Measurements from ENCODE around the gene SETBP1. TPM values are rescaled to one million over a fixed set of nuclear protein-coding genes. Genes with fewer than 3 reads are reported as not detected.

Gene SETBP1
- total RNA-seq, 1 experiment from 2014 or later, result 4.0 TPM

DNA sequence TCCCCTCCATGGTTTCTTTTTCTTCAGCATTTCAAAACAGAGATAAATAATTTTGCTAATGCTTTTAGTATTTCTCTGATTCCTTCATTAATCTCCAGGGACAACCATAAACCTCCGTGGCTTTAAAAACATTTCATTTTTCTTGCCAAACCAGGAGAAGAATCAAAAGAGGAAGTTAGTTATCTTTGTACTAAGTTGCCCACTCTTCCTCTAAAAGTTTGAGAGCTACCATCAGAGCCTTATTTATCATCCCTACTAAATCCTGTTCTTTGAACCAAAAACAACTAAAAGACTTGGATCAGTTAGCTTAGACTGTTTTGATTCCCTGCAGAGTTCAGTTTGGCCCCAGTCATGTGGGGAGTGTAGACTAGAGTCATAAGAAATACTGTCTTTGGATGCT is 208.4 kb downstream of the SETBP1 start:
- Histone ChIP-seq H3K4me1 (0 out of 2 replicates have a peak, but pooled peaks cover 9% of the 10 kb centered on the region), H3K4me3 (ENCODE audit: low read depth, low read length) (no peak overlapping the region), H3K27me3 (replicated peaks; ENCODE audit: control insufficient read depth, insufficient read depth, low read length) (no peaks in the 10 kb centered on the region), H3K36me3 (ENCODE audit: control insufficient read depth, insufficient read depth, low read length) (no peaks in the 10 kb centered on the region), H3K9me3 (no peaks in the 10 kb centered on the region)
- Mint-ChIP-seq H3K36me3 (ENCODE audit: insufficient read depth, unreplicated experiment) (no peaks in the 10 kb centered on the region), H3K9me3 (ENCODE audit: unreplicated experiment) (no peaks in the 10 kb centered on the region), H3K4me1 (ENCODE audit: low read depth, unreplicated experiment) (peaks cover 7% of the 10 kb centered on the region), H3K27me3 (ENCODE audit: insufficient read depth, unreplicated experiment) (no peaks in the 10 kb centered on the region), H3K4me3 (ENCODE audit: unreplicated experiment) (no peak overlapping the region), H3K27ac (ENCODE audit: unreplicated experiment) (no peak overlapping the region)
- intact Hi-C loops (cut with micrococcal nuclease; ENCODE audit: unreplicated experiment), result no loop called here
- DNase-seq, result no peak
- ChIA-PET CTCF (no interaction called here), POLR2A (no interaction called here)
- no TSS peak for BruUV-seq (replicated peaks)
- no peak for TF ChIP-seq CTCF (IDR thresholded peaks at IDR 0.05; ENCODE audit: insufficient read depth in 1 of 2, low read depth in 1 of 2, low read length in 1 of 2, severe bottlenecking in 1 of 2, unreplicated experiment in 1 of 2)

GRCh38 chr18:44893045-44893706 is 212.5 kb downstream of the SETBP1 start:
- CTCF ChIA-PET, result no interaction called here
- Histone ChIP-seq H3K4me1 (no peaks in the 10 kb centered on the region), H3K4me3 (ENCODE audit: low read depth, low read length) (no peak overlapping the region), H3K36me3 (ENCODE audit: control insufficient read depth, insufficient read depth, low read length) (no peaks in the 10 kb centered on the region), H3K27me3 (replicated peaks; ENCODE audit: control insufficient read depth, insufficient read depth, low read length) (no peaks in the 10 kb centered on the region), H3K9me3 (no peaks in the 10 kb centered on the region)
- H3K27me3 Mint-ChIP-seq (ENCODE audit: insufficient read depth, unreplicated experiment), result no peaks in the 10 kb centered on the region
- POLR2A ChIA-PET, result no interaction called here
- TF ChIP-seq CTCF (IDR thresholded peaks at IDR 0.05; ENCODE audit: insufficient read depth in 1 of 2, low read depth in 1 of 2, low read length in 1 of 2, severe bottlenecking in 1 of 2, unreplicated experiment in 1 of 2), result no peak
- no peaks in the 10 kb centered on the region for H3K9me3 Mint-ChIP-seq (ENCODE audit: unreplicated experiment)
- no peaks in the 10 kb centered on the region for H3K36me3 Mint-ChIP-seq (ENCODE audit: insufficient read depth, unreplicated experiment)
- H3K27ac Mint-ChIP-seq (ENCODE audit: unreplicated experiment), result no peak overlapping the region
- no peak overlapping the region for H3K4me3 Mint-ChIP-seq (ENCODE audit: unreplicated experiment)
- intact Hi-C loops (cut with micrococcal nuclease; ENCODE audit: unreplicated experiment), result no loop called here
- no TSS peak for BruUV-seq (replicated peaks)
- DNase-seq, result no peak
- H3K4me1 Mint-ChIP-seq (ENCODE audit: low read depth, unreplicated experiment), result no peaks in the 10 kb centered on the region

DNA sequence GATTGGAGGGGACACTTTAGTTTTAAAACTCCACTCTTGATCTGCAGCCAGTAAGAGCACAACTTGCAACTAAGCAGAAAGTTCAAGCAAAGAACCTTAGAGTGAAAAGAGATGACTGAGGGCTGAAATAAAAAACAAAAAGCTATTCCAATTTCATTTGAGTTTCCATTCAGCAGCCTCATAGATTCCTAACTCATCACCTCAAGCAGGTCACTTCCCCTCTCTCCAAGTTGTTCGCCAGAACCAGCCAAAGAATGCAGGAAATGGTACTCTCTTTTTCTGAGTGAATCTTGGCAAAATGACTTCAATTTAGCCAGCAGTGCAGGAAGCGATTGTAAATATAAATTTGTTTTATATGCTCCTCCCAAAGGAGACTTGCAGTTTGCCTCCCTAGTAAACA is 213.3 kb downstream of the SETBP1 start:
- no peaks in the 10 kb centered on the region for H3K9me3 ChIP-seq
- H3K4me3 ChIP-seq (ENCODE audit: low read depth, low read length), result no peak overlapping the region
- H3K36me3 ChIP-seq (ENCODE audit: control insufficient read depth, insufficient read depth, low read length), result no peaks in the 10 kb centered on the region
- BruUV-seq (replicated peaks), result no TSS peak
- H3K4me1 ChIP-seq, result no peaks in the 10 kb centered on the region
- H3K36me3 Mint-ChIP-seq (ENCODE audit: insufficient read depth, unreplicated experiment), result no peaks in the 10 kb centered on the region
- no peaks in the 10 kb centered on the region for H3K9me3 Mint-ChIP-seq (ENCODE audit: unreplicated experiment)
- no peak for TF ChIP-seq CTCF (IDR thresholded peaks at IDR 0.05; ENCODE audit: insufficient read depth in 1 of 2, low read depth in 1 of 2, low read length in 1 of 2, severe bottlenecking in 1 of 2, unreplicated experiment in 1 of 2)
- POLR2A ChIA-PET, result no interaction called here
- intact Hi-C loops (cut with micrococcal nuclease; ENCODE audit: unreplicated experiment), result no loop called here
- H3K4me3 Mint-ChIP-seq (ENCODE audit: unreplicated experiment), result no peak overlapping the region
- no peaks in the 10 kb centered on the region for H3K4me1 Mint-ChIP-seq (ENCODE audit: low read depth, unreplicated experiment)
- H3K27ac Mint-ChIP-seq (ENCODE audit: unreplicated experiment), result no peak overlapping the region
- H3K27me3 Mint-ChIP-seq (ENCODE audit: insufficient read depth, unreplicated experiment), result no peaks in the 10 kb centered on the region
- CTCF ChIA-PET, result no interaction called here
- no peaks in the 10 kb centered on the region for H3K27me3 ChIP-seq (replicated peaks; ENCODE audit: control insufficient read depth, insufficient read depth, low read length)
- DNase-seq, result no peak
